Panc1 (cell line): Measurements from ENCODE around the gene FOXO6. TPM values are rescaled to one million over a fixed set of nuclear protein-coding genes. Genes with fewer than 3 reads are reported as not detected.
A peak's percentile ranks its signal among the peaks of the same experiment; 100 is the strongest.

Source experiments
- ATAC-seq: fragments of 200-7000 bp; cut with Tn5 transposase; 2 replicates; pipeline ENCODE4 v1.9.1; 2020; ENCODE audit warnings: mild to moderate bottlenecking, moderate library complexity
- BruUV-seq: library from RNA; stranded (reverse); fragments of 400-500 nt; replicated peaks from 2 replicates; lab custom pipeline; 2021; lab: Mats Ljungman, UMichigan
- CTCF ChIA-PET: fragments of 300-600 bp; sonication (Branson Sonifier 250); formaldehyde crosslinking; loops from one replicate; lab custom pipeline; 2022; ENCODE audit warnings: antibody characterized with exemption; lab: Charles Lee
- POLR2A ChIA-PET: fragments of 300-600 bp; sonication (Branson Sonifier 250); formaldehyde crosslinking; loops from one replicate; lab custom pipeline; 2022; ENCODE audit warnings: antibody characterized with exemption; lab: Charles Lee
- DNase-seq: peaks from one replicate; pipeline ENCODE4 v3.0.0-alpha.2; 2010; ENCODE audit warnings: low read depth, low spot score
- H3K27ac ChIP-seq: 2 replicates; pipeline ENCODE4 v1.5.1; 2011; ENCODE audit warnings: mild to moderate bottlenecking, low read length, inconsistent platforms
- H3K27me3 ChIP-seq: fragments of 200-500 bp; sonication (Bioruptor generic); 2 replicates; pipeline ENCODE4 v1.6.0; 2014; ENCODE audit warnings: low read length, inconsistent platforms; ENCODE audit not compliant: control insufficient read depth, insufficient read depth
- H3K36me3 ChIP-seq: fragments of 200-500 bp; sonication (Bioruptor generic); 2 replicates; pipeline ENCODE4 v1.5.1; 2014; ENCODE audit warnings: inconsistent platforms, mild to moderate bottlenecking, low read length, moderate library complexity; ENCODE audit not compliant: control insufficient read depth, insufficient read depth
- H3K4me1 ChIP-seq: 2 replicates; pipeline ENCODE4 v1.5.1; 2011; ENCODE audit warnings: inconsistent platforms, mild to moderate bottlenecking, low read length, moderate library complexity; ENCODE audit not compliant: control insufficient read depth, insufficient read depth
- H3K4me3 ChIP-seq, 2 experiments: 2 replicates each; pipeline ENCODE4 v1.5.1; 2011 to 2012; ENCODE audit warnings: low read depth in 2 of 2, low read length in 2 of 2, mild to moderate bottlenecking in 2 of 2, inconsistent platforms in 1 of 2, moderate library complexity in 1 of 2
- H3K9me3 ChIP-seq: fragments of 200-500 bp; sonication (Bioruptor generic); 2 replicates; pipeline ENCODE4 v1.5.1; 2014; ENCODE audit warnings: low read depth, mild to moderate bottlenecking, inconsistent platforms, low read length, moderate library complexity; ENCODE audit not compliant: control insufficient read depth, insufficient read depth
- CTCF ChIP-seq: fragments of 450-650 bp; IDR thresholded peaks from 2 replicates; pipeline ENCODE4 v1.5.1; 2017; ENCODE audit warnings: mild to moderate bottlenecking
- POLR2AphosphoS5 ChIP-seq: IDR thresholded peaks from 2 replicates; pipeline ENCODE4 v1.6.1; 2012; ENCODE audit warnings: mild to moderate bottlenecking, low read depth, low read length, moderate library complexity
- REST ChIP-seq, 2 experiments: IDR thresholded peaks; 2 replicates each; pipeline ENCODE4 v1.6.1; 2011 to 2012; ENCODE audit warnings: low read depth in 2 of 2, control low read depth in 1 of 2, low read length in 1 of 2, mild to moderate bottlenecking in 1 of 2, moderate library complexity in 1 of 2; ENCODE audit not compliant: insufficient read depth in 1 of 2
- SIN3A ChIP-seq: IDR thresholded peaks from 2 replicates; pipeline ENCODE4 v1.6.1; 2012; ENCODE audit warnings: low read depth, mild to moderate bottlenecking, low read length, moderate library complexity, borderline replicate concordance; ENCODE audit not compliant: insufficient read depth
- TCF7L2 ChIP-seq: IDR thresholded peaks from 2 replicates; pipeline ENCODE4 v1.6.1; 2011; ENCODE audit warnings: mild to moderate bottlenecking, low read depth, low read length, inconsistent platforms
- in situ Hi-C: cut with HindIII; loops from 2 replicates; pipeline ENCODE4 v1.10.0; 2016; ENCODE audit warnings: low sequenced_read_pairs, low pct_unique_long_range_greater_than_20kb
- intact Hi-C: fragments of 100-400 bp; cut with micrococcal nuclease; formaldehyde crosslinking; loops from one replicate; pipeline ENCODE4 v1.10.0; 2022; ENCODE audit not compliant: unreplicated experiment
- total RNA-seq: library from RNA; stranded (reverse); gene quantifications from one replicate; pipeline ENCODE4 v1.2.1, GENCODE V29; 2021; ENCODE audit not compliant: unreplicated experiment

Gene FOXO6
- total RNA-seq, 1 experiment from 2014 or later = 2.5 TPM

GRCh38 chr1:41422306-41422705 is 61.1 kb downstream of the FOXO6 start:
- no peaks in the 10 kb centered on the region for H3K9me3 ChIP-seq
- no peak for DNase-seq
- H3K36me3 ChIP-seq = no peaks in the 10 kb centered on the region
- no peaks in the 10 kb centered on the region for H3K27me3 ChIP-seq
- no peak for TF ChIP-seq POLR2AphosphoS5
- TF ChIP-seq SIN3A = no peak
- TF ChIP-seq TCF7L2 = no peak
- TF ChIP-seq CTCF = no peak
- TF ChIP-seq REST (IDR thresholded peaks at IDR 0.05; ENCODE audit: insufficient read depth in 1 of 2, low read depth in 2 of 2, low read length in 1 of 2) = no peak
- H3K4me3 ChIP-seq = no peak overlapping the region
- CTCF ChIA-PET = interaction anchor here (1.0 to 1.4 kb wide), 2 partner anchors 101 to 139 kb away, joined by 4 read pairs; no protein-coding TSS in a partner anchor
- in situ Hi-C loops (no loop called here), intact Hi-C loops (no loop called here)
- POLR2A ChIA-PET = no interaction called here
- H3K27ac ChIP-seq = no peak overlapping the region
- ATAC-seq = no peak
- peaks cover 6% of the 10 kb centered on the region; the same call in 1 of the 2 replicates for H3K4me1 ChIP-seq
- BruUV-seq = no TSS peak

GRCh38 chr1:41423511-41424191 is 62.4 kb downstream of the FOXO6 start:
- peak; percentile 41 for ATAC-seq

More at GRCh38 chr1:41423511-41424191, 62.4 kb downstream of the FOXO6 start:
- H3K4me3 ChIP-seq = no peak overlapping the region
- in situ Hi-C loops = no loop called here
- ChIA-PET CTCF (interaction anchor here (1.0 to 1.4 kb wide), 3 partner anchors 103 to 143 kb away, joined by 4 read pairs; no protein-coding TSS in a partner anchor), POLR2A (interaction anchor here (0.6 kb wide), 2 partner anchors 141 to 146 kb away, joined by 4 to 5 read pairs; no protein-coding TSS in a partner anchor)
- DNase-seq = no peak
- H3K27ac ChIP-seq = no peak overlapping the region
- no peaks in the 10 kb centered on the region for H3K27me3 ChIP-seq
- no peaks in the 10 kb centered on the region for H3K9me3 ChIP-seq
- intact Hi-C loops = no loop called here
- H3K4me1 ChIP-seq = peaks cover 4% of the 10 kb centered on the region; the same call in 1 of the 2 replicates
- H3K36me3 ChIP-seq = no peaks in the 10 kb centered on the region
- BruUV-seq = no TSS peak
- TF ChIP-seq TCF7L2 (no peak), CTCF (peak; percentile 80)
